Parathyroid adenoma (tissue), 2 donors: Measurements from ENCODE around the gene HEY2.

Source experiments
- H2AFZ ChIP-seq: fragments of 300-600 bp; sonication (generic); one replicate; pipeline ENCODE4 v1.7.0; 2017; ENCODE audit warnings: antibody characterized with exemption, mild to moderate bottlenecking
- H3K27ac ChIP-seq: fragments of 300-600 bp; sonication (generic); one replicate; pipeline ENCODE4 v1.7.0; 2017
- H3K27me3 ChIP-seq: fragments of 300-600 bp; sonication (generic); one replicate; pipeline ENCODE4 v1.7.0; 2017; ENCODE audit warnings: low read length; ENCODE audit not compliant: control insufficient read depth, insufficient read depth
- H3K36me3 ChIP-seq: fragments of 300-600 bp; sonication (generic); one replicate; pipeline ENCODE4 v1.7.0; 2017; ENCODE audit warnings: low read length; ENCODE audit not compliant: control insufficient read depth, insufficient read depth
- H3K4me1 ChIP-seq: fragments of 300-600 bp; sonication (generic); one replicate; pipeline ENCODE4 v1.7.0; 2017; ENCODE audit warnings: control low read depth
- H3K4me2 ChIP-seq: fragments of 300-600 bp; sonication (generic); one replicate; pipeline ENCODE4 v1.7.0; 2017; ENCODE audit warnings: low read length
- H3K4me3 ChIP-seq: fragments of 300-600 bp; sonication (generic); one replicate; pipeline ENCODE4 v1.7.0; 2017; ENCODE audit warnings: low read depth, low read length
- H3K79me2 ChIP-seq: fragments of 300-600 bp; sonication (generic); one replicate; pipeline ENCODE4 v1.7.0; 2017; ENCODE audit warnings: control low read depth
- H3K9ac ChIP-seq: fragments of 300-600 bp; sonication (generic); one replicate; pipeline ENCODE4 v1.7.0; 2017; ENCODE audit warnings: mild to moderate bottlenecking
- H3K9me3 ChIP-seq: fragments of 300-600 bp; sonication (generic); one replicate; pipeline ENCODE4 v1.7.0; 2017; ENCODE audit warnings: low read length; ENCODE audit not compliant: control insufficient read depth
- CTCF ChIP-seq: fragments of 300-600 bp; sonication (generic); IDR thresholded peaks from one replicate; pipeline ENCODE4 v1.7.0; 2017; ENCODE audit warnings: antibody characterized with exemption, mild to moderate bottlenecking
- donor health status: primary hyperparathyroidism.

Gene HEY2

GRCh38 chr6:125753937-125754259, 4.5 kb downstream of the HEY2 start:
- Histone ChIP-seq H3K4me1 (peaks cover 5% of the 10 kb centered on the region), H3K79me2 (no peaks in the 10 kb centered on the region), H3K9me3 (no peaks in the 10 kb centered on the region), H3K9ac (no peak overlapping the region), H3K4me3 (no peak overlapping the region), H3K27me3 (no peaks in the 10 kb centered on the region), H2AFZ (no peak overlapping the region), H3K4me2 (no peak overlapping the region), H3K36me3 (no peaks in the 10 kb centered on the region), H3K27ac (no peak overlapping the region)
- no peak for TF ChIP-seq CTCF

GRCh38 chr6:125754566-125754965, 5.1 kb downstream of the HEY2 start:
- Histone ChIP-seq H3K79me2 (no peaks in the 10 kb centered on the region), H3K4me2 (no peak overlapping the region), H3K27me3 (no peaks in the 10 kb centered on the region), H3K27ac (no peak overlapping the region), H3K36me3 (no peaks in the 10 kb centered on the region), H3K9ac (no peak overlapping the region), H3K4me1 (peaks cover 4% of the 10 kb centered on the region), H2AFZ (no peak overlapping the region), H3K4me3 (no peak overlapping the region), H3K9me3 (no peaks in the 10 kb centered on the region)
- no peak for TF ChIP-seq CTCF

GRCh38 chr6:125759184-125759902, 9.9 kb downstream of the HEY2 start:
- H3K4me2 ChIP-seq = no peak overlapping the region
- H3K27ac ChIP-seq = no peak overlapping the region
- H3K9me3 ChIP-seq = no peaks in the 10 kb centered on the region
- no peaks in the 10 kb centered on the region for H3K36me3 ChIP-seq
- H2AFZ ChIP-seq = no peak overlapping the region
- no peaks in the 10 kb centered on the region for H3K79me2 ChIP-seq
- no peak for TF ChIP-seq CTCF
- no peaks in the 10 kb centered on the region for H3K27me3 ChIP-seq
- no peak overlapping the region for H3K9ac ChIP-seq
- no peaks in the 10 kb centered on the region for H3K4me1 ChIP-seq
- no peak overlapping the region for H3K4me3 ChIP-seq

- H3K9me3 ChIP-seq = no peaks in the 10 kb centered on the region
- no peaks in the 10 kb centered on the region for H3K4me1 ChIP-seq
- no peak for TF ChIP-seq CTCF
- H3K9ac ChIP-seq = no peak overlapping the region
- no peaks in the 10 kb centered on the region for H3K27me3 ChIP-seq
- H3K79me2 ChIP-seq = no peaks in the 10 kb centered on the region
- no peak overlapping the region for H3K4me2 ChIP-seq
- H2AFZ ChIP-seq = no peak overlapping the region
- H3K4me3 ChIP-seq = no peak overlapping the region
- no peak overlapping the region for H3K27ac ChIP-seq
- no peaks in the 10 kb centered on the region for H3K36me3 ChIP-seq
These were observed 10.6 kb downstream of the HEY2 start for GRCh38 chr6:125759959-125760457.

GRCh38 chr6:125764121-125764671, 14.8 kb downstream of the HEY2 start:
- no peak overlapping the region for H3K27ac ChIP-seq
- H3K79me2 ChIP-seq = no peaks in the 10 kb centered on the region
- no peaks in the 10 kb centered on the region for H3K36me3 ChIP-seq
- H3K4me2 ChIP-seq = no peak overlapping the region
- no peaks in the 10 kb centered on the region for H3K9me3 ChIP-seq
- no peak overlapping the region for H3K9ac ChIP-seq
- H2AFZ ChIP-seq = no peak overlapping the region
- H3K27me3 ChIP-seq = no peaks in the 10 kb centered on the region
- H3K4me1 ChIP-seq = no peaks in the 10 kb centered on the region
- no peak overlapping the region for H3K4me3 ChIP-seq
- no peak for TF ChIP-seq CTCF
